HEK293T (cell line): Measurements from ENCODE around the gene DCDC1.

Source experiments
- ELF4 ChIP-seq: fragments of 450-650 bp; IDR thresholded peaks from 2 replicates; pipeline ENCODE4 v1.6.1; 2017; ENCODE audit warnings: antibody characterized with exemption
- FOXK2 ChIP-seq: fragments of 450-650 bp; IDR thresholded peaks from 2 replicates; pipeline ENCODE4 v1.6.1; 2016; ENCODE audit warnings: mild to moderate bottlenecking
- SP1 ChIP-seq: fragments of 450-650 bp; IDR thresholded peaks from 2 replicates; pipeline ENCODE4 v1.6.1; 2017
- TARDBP ChIP-seq: fragments of 450-650 bp; IDR thresholded peaks from 2 replicates; pipeline ENCODE4 v1.6.1; 2016

DNA sequence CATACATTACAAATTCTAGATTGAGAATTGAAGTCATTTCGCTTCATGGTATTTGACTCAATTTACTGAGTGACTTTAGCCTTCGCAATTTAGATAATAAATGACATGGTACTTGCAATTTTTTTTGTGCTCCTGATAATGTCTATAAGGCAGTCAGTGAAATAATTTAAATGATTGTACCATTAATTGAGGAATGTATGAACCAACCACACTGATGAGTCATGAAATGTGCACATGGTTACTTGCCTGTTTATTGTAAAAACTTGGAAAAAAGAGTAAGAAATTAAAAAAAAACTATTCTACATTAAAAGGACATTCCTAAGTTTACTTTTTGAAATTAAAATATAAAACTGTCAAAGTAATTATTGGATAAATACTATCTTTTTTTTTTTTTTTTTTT is 43.4 kb upstream of the DCDC1 start:
- TF ChIP-seq ELF4 = no peak
- no peak for TF ChIP-seq FOXK2
- no peak for TF ChIP-seq TARDBP
- no peak for TF ChIP-seq SP1
